HL-60 (cell line): ENCODE data around the gene TEX52.

Experiments
- GABPA ChIP-seq: IDR thresholded peaks from 2 replicates; pipeline ENCODE4 v1.6.1; 2012; ENCODE audit warnings: low read depth
- POLR2AphosphoS5 ChIP-seq: IDR thresholded peaks from 2 replicates; pipeline ENCODE4 v1.6.1; 2012; ENCODE audit warnings: low read depth
- SPI1 ChIP-seq: IDR thresholded peaks from 2 replicates; pipeline ENCODE4 v1.6.1; 2012; ENCODE audit warnings: low read depth, mild to moderate bottlenecking, borderline replicate concordance
- TF ChIP-seq, protein P1 (sequence below): IDR thresholded peaks from one replicate; pipeline ENCODE4 v1.5.1; 2011; ENCODE audit warnings: low read length, control low read depth, inconsistent platforms; ENCODE audit not compliant: insufficient read depth
- TF ChIP-seq, protein P2 (sequence below): IDR thresholded peaks from 2 replicates; pipeline ENCODE4 v1.6.1; 2012; ENCODE audit warnings: low read depth; ENCODE audit not compliant: insufficient replicate concordance

DNA sequence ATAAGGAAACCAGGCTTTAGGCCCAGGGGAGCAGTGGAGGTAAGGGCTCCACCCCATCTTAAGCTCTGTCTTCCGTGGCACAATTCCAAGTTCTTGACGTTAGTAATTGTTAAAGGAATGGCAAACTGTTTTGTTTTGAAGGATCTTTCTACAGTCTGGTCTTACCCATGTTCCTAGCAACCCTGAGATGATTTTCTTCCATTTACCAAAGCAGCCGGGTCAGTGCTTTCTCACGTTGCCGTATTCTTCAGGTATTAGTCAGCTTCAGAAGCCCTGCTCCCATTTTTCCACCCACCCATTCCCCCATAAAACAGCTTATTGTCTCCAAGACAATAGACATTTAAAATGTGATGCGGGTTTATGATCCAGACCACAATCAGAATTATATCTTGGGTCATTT, 32.3 kb downstream of the TEX52 start:
- TF ChIP-seq, protein P1, sequence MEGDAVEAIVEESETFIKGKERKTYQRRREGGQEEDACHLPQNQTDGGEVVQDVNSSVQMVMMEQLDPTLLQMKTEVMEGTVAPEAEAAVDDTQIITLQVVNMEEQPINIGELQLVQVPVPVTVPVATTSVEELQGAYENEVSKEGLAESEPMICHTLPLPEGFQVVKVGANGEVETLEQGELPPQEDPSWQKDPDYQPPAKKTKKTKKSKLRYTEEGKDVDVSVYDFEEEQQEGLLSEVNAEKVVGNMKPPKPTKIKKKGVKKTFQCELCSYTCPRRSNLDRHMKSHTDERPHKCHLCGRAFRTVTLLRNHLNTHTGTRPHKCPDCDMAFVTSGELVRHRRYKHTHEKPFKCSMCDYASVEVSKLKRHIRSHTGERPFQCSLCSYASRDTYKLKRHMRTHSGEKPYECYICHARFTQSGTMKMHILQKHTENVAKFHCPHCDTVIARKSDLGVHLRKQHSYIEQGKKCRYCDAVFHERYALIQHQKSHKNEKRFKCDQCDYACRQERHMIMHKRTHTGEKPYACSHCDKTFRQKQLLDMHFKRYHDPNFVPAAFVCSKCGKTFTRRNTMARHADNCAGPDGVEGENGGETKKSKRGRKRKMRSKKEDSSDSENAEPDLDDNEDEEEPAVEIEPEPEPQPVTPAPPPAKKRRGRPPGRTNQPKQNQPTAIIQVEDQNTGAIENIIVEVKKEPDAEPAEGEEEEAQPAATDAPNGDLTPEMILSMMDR, result no peak
- TF ChIP-seq, protein P2, sequence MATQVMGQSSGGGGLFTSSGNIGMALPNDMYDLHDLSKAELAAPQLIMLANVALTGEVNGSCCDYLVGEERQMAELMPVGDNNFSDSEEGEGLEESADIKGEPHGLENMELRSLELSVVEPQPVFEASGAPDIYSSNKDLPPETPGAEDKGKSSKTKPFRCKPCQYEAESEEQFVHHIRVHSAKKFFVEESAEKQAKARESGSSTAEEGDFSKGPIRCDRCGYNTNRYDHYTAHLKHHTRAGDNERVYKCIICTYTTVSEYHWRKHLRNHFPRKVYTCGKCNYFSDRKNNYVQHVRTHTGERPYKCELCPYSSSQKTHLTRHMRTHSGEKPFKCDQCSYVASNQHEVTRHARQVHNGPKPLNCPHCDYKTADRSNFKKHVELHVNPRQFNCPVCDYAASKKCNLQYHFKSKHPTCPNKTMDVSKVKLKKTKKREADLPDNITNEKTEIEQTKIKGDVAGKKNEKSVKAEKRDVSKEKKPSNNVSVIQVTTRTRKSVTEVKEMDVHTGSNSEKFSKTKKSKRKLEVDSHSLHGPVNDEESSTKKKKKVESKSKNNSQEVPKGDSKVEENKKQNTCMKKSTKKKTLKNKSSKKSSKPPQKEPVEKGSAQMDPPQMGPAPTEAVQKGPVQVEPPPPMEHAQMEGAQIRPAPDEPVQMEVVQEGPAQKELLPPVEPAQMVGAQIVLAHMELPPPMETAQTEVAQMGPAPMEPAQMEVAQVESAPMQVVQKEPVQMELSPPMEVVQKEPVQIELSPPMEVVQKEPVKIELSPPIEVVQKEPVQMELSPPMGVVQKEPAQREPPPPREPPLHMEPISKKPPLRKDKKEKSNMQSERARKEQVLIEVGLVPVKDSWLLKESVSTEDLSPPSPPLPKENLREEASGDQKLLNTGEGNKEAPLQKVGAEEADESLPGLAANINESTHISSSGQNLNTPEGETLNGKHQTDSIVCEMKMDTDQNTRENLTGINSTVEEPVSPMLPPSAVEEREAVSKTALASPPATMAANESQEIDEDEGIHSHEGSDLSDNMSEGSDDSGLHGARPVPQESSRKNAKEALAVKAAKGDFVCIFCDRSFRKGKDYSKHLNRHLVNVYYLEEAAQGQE, result no peak
- TF ChIP-seq GABPA (no peak), POLR2AphosphoS5 (no peak), SPI1 (no peak)
